ENCODE data around the gene TLX1.

DNA sequence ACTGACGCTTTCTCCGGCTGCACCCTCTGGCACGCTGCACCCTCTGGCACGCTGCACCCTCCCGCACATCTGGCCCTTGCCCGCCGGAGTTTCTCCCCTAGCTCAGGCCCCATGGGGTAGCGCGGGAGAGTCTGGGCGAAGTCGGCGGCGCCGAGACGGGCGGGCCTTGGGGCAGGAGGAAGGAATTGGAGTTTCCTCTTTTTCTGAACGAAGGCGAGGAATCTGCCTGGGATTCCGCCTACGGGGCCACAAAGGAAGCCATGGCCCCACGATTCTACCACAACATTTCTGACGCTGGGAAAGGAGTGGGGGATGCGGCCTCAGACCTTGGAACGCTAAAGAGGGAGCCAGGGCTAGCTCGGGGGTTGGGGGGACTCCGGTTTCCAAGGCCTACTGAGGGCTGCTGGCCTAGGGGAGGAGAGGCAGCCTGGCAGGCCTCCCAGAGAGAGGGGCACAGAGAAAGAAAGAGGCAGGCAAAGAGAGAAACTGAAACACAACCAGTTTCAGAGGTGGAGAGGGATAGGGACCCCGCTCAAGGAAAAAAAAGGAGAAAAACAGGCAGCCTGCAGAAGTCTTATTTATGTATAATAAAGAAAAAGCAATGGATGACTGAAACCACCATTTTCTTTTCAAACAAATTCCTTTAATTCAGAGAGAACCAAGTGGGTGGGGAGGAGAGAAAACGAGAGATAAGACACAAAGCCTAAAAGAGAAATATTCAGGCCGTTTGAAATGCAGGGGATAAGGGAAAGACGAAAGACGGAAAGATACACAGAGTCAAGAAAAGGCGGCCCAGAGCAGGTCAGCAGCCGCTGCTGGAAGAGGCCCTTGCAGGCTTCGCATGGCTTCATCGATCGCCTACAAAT is 4.3 kb downstream of the TLX1 start:
- no peak for TF ChIP-seq POLR2A (IDR thresholded peaks at IDR 0.05)
- TF ChIP-seq, protein P1, sequence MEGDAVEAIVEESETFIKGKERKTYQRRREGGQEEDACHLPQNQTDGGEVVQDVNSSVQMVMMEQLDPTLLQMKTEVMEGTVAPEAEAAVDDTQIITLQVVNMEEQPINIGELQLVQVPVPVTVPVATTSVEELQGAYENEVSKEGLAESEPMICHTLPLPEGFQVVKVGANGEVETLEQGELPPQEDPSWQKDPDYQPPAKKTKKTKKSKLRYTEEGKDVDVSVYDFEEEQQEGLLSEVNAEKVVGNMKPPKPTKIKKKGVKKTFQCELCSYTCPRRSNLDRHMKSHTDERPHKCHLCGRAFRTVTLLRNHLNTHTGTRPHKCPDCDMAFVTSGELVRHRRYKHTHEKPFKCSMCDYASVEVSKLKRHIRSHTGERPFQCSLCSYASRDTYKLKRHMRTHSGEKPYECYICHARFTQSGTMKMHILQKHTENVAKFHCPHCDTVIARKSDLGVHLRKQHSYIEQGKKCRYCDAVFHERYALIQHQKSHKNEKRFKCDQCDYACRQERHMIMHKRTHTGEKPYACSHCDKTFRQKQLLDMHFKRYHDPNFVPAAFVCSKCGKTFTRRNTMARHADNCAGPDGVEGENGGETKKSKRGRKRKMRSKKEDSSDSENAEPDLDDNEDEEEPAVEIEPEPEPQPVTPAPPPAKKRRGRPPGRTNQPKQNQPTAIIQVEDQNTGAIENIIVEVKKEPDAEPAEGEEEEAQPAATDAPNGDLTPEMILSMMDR (IDR thresholded peaks at IDR 0.05 in 4 of 5, conservative IDR thresholded peaks at IDR 0.05 in 1 of 5), result no peak
